Stimulated activated CD8-positive, alpha-beta memory T cell treated with anti-CD3 and anti-CD28 coated beads, Interleukin-7, amount 100 ng/mL, for 24 hours (primary cell): ENCODE results near the gene SSBP4.

ENCODE experiments used
- DNase-seq: peaks from one replicate; pipeline ENCODE4 v3.0.0-alpha.2; 2020; ENCODE audit warnings: low read depth

SSBP4 gene

GRCh38 chr19:18433015-18433691 is 14.0 kb downstream of the SSBP4 start:
- DNase-seq, result no peak

- no peak for DNase-seq
Measured at GRCh38 chr19:18433735-18434398, 14.7 kb downstream of the SSBP4 start.

GRCh38 chr19:18434411-18435175 is 15.4 kb downstream of the SSBP4 start:
- no peak for DNase-seq

- DNase-seq, result no peak
Measured at GRCh38 chr19:18435178-18435841, 16.1 kb downstream of the SSBP4 start.

GRCh38 chr19:18435842-18436670 is 16.9 kb downstream of the SSBP4 start:
- no peak for DNase-seq

GRCh38 chr19:18436671-18437490 is 17.7 kb downstream of the SSBP4 start:
- peak; percentile 63 for DNase-seq

GRCh38 chr19:18437491-18438330 is 18.5 kb downstream of the SSBP4 start, which contains the start of gene ISYNA1:
TSS of gene ISYNA1 (minus strand) at chr19:18438133. CDS start at chr19:18437979, 154 bp downstream.
- no peak for DNase-seq

- no peak for DNase-seq
Measured at GRCh38 chr19:18438331-18439024, 19.3 kb downstream of the SSBP4 start.

GRCh38 chr19:18439025-18439909 is 20.1 kb downstream of the SSBP4 start:
- DNase-seq, result no peak

- no peak for DNase-seq
Measured at GRCh38 chr19:18439910-18440237, 20.7 kb downstream of the SSBP4 start.

GRCh38 chr19:18440415-18440877 is 21.2 kb downstream of the SSBP4 start:
- no peak for DNase-seq

- DNase-seq, result no peak
Measured at GRCh38 chr19:18440936-18441803, 22.0 kb downstream of the SSBP4 start.

- DNase-seq, result no peak
Measured at GRCh38 chr19:18441804-18442788, 22.9 kb downstream of the SSBP4 start.

- no peak for DNase-seq
Measured at GRCh38 chr19:18442941-18443340, 23.7 kb downstream of the SSBP4 start.

- DNase-seq, result no peak
Measured at GRCh38 chr19:18443406-18443805, 24.2 kb downstream of the SSBP4 start.

GRCh38 chr19:18443831-18444230 is 24.6 kb downstream of the SSBP4 start:
- no peak for DNase-seq
